HepG2 (cell line): ENCODE measurements around the gene RPL35. TPM values are rescaled to one million over a fixed set of nuclear protein-coding genes. Genes with fewer than 3 reads are reported as not detected.
A peak's percentile ranks its signal among the peaks of the same experiment; 100 is the strongest.

Experiments used
- ARNT2 ChIP-seq: sonication (generic); formaldehyde crosslinking; IDR thresholded peaks from 2 replicates; pipeline ENCODE4 v1.8.0; 2022; ENCODE audit warnings: mild to moderate bottlenecking, low read depth, missing genetic modification reagents, moderate library complexity
- ATF6 ChIP-seq: sonication (generic); formaldehyde crosslinking; conservative IDR thresholded peaks from 2 replicates; pipeline ENCODE4 v1.4.0; 2020; ENCODE audit warnings: missing genetic modification reagents
- BRD4 ChIP-seq: sonication (generic); formaldehyde crosslinking; IDR thresholded peaks from 2 replicates; pipeline ENCODE4 v1.4.0; 2020; ENCODE audit warnings: missing genetic modification reagents
- CBFB ChIP-seq: sonication (generic); formaldehyde crosslinking; IDR thresholded peaks from 2 replicates; pipeline ENCODE4 v1.4.0; 2020; ENCODE audit warnings: missing genetic modification reagents
- CC2D1A ChIP-seq: sonication (generic); formaldehyde crosslinking; IDR thresholded peaks from 2 replicates; pipeline ENCODE4 v1.8.1; 2023; ENCODE audit warnings: mild to moderate bottlenecking, missing genetic modification reagents
- EHMT2 ChIP-seq: fragments of 200-600 bp; sonication (generic); IDR thresholded peaks from 2 replicates; pipeline ENCODE4 v1.7.0; 2017; ENCODE audit warnings: antibody characterized with exemption, low read depth, low read length, borderline replicate concordance
- GABPA ChIP-seq, 2 experiments: IDR thresholded peaks; 2 replicates each; pipeline ENCODE4 v1.6.1; 2011 to 2016; ENCODE audit warnings: low read depth in 2 of 2, low read length in 1 of 2, missing biosample characterization in 1 of 2, missing genetic modification characterization in 1 of 2
- GLI4 ChIP-seq: sonication (generic); formaldehyde crosslinking; IDR thresholded peaks from 2 replicates; pipeline ENCODE4 v1.5.1; 2020; ENCODE audit warnings: missing genetic modification reagents, mild to moderate bottlenecking, moderate library complexity, borderline replicate concordance
- JUND ChIP-seq: sonication (generic); formaldehyde crosslinking; IDR thresholded peaks from 2 replicates; pipeline ENCODE4 v1.8.0; 2022; ENCODE audit warnings: mild to moderate bottlenecking, missing genetic modification reagents
- NFATC3 ChIP-seq: sonication (generic); formaldehyde crosslinking; IDR thresholded peaks from 2 replicates; pipeline ENCODE4 v1.5.1; 2020; ENCODE audit warnings: mild to moderate bottlenecking, missing genetic modification reagents
- NKX3-1 ChIP-seq: sonication (generic); formaldehyde crosslinking; IDR thresholded peaks from 2 replicates; pipeline ENCODE4 v1.5.0; 2020; ENCODE audit warnings: missing genetic modification reagents
- NR0B2 ChIP-seq: sonication (generic); formaldehyde crosslinking; IDR thresholded peaks from 2 replicates; pipeline ENCODE4 v1.4.0; 2020; ENCODE audit warnings: mild to moderate bottlenecking, missing genetic modification reagents
- NR3C1 ChIP-seq: sonication (generic); formaldehyde crosslinking; IDR thresholded peaks from 2 replicates; pipeline ENCODE4 v1.4.0; 2020; ENCODE audit warnings: missing genetic modification reagents
- TFAP4 ChIP-seq: sonication (generic); IDR thresholded peaks from 2 replicates; pipeline ENCODE4 v1.6.1; 2016; ENCODE audit warnings: low read depth, borderline replicate concordance
- TFDP2 ChIP-seq: sonication (generic); formaldehyde crosslinking; IDR thresholded peaks from 2 replicates; pipeline ENCODE4 v1.4.0; 2020; ENCODE audit warnings: missing genetic modification reagents
- THYN1 ChIP-seq: sonication (generic); formaldehyde crosslinking; IDR thresholded peaks from 2 replicates; pipeline ENCODE4 v1.8.1; 2023; ENCODE audit warnings: low read depth, mild to moderate bottlenecking, moderate library complexity, missing genetic modification reagents, borderline replicate concordance
- ZNF354B ChIP-seq: sonication (generic); formaldehyde crosslinking; IDR thresholded peaks from 2 replicates; pipeline ENCODE4 v1.8.0; 2022; ENCODE audit warnings: mild to moderate bottlenecking, missing genetic modification reagents
- ZNF460 ChIP-seq: sonication (generic); formaldehyde crosslinking; IDR thresholded peaks from 2 replicates; pipeline ENCODE4 v1.5.1; 2020; ENCODE audit warnings: missing genetic modification reagents, mild to moderate bottlenecking, borderline replicate concordance
- ZNF878 ChIP-seq: sonication (generic); formaldehyde crosslinking; IDR thresholded peaks from 2 replicates; pipeline ENCODE4 v1.8.1; 2023; ENCODE audit warnings: mild to moderate bottlenecking, missing genetic modification reagents, moderate library complexity
- polyA plus RNA-seq, 8 experiments: library from polyadenylated mRNA; depleted of rRNA in 3 of 8; stranded (reverse) in 7 of 8; unstranded in 1 of 8; fragments of >200 nt; fragmentation: Illumina TruSeq in 4 of 8; extraction: Trizol in 4 of 8; gene quantifications; 2 replicates each; pipeline versions ENCODE4 v1.2.1 to v1.2.3, GENCODE V29; 2011 to 2016; ENCODE audit warnings: low read depth in 4 of 8, missing spikeins in 1 of 8, mixed read lengths in 1 of 8; ENCODE audit not compliant: insufficient read depth in 1 of 8
- total RNA-seq, 5 experiments: library from RNA; depleted of rRNA; stranded (reverse); fragments of >200 nt; fragmentation: Illumina TruSeq; extraction: Trizol; gene quantifications; 2 replicates each; pipeline ENCODE4 v1.2.3, GENCODE V29; 2016; ENCODE audit warnings: low read depth in 1 of 5
- TF ChIP-seq, protein P1 (sequence below): sonication (generic); formaldehyde crosslinking; IDR thresholded peaks from 2 replicates; pipeline ENCODE4 v1.5.0; 2020; ENCODE audit warnings: missing genetic modification reagents
- TF ChIP-seq, protein P2 (sequence below): sonication (generic); formaldehyde crosslinking; IDR thresholded peaks from 2 replicates; pipeline ENCODE4 v1.5.1; 2020; ENCODE audit warnings: missing genetic modification reagents, mild to moderate bottlenecking, borderline replicate concordance
- TF ChIP-seq, protein P3 (sequence below): sonication (generic); formaldehyde crosslinking; IDR thresholded peaks from 2 replicates; pipeline ENCODE4 v1.4.0; 2020; ENCODE audit warnings: mild to moderate bottlenecking, missing genetic modification reagents

RPL35 gene
- total and polyA plus RNA-seq, 2 of the 13 experiments (the other 11 are each of a cell fraction or from before 2014, with no cell fraction given), result 2,153 to 2,935 TPM

- TF ChIP-seq JUND (CRISPR knock-in tag), result no peak
- TF ChIP-seq CBFB (CRISPR knock-in tag), result 0 out of 2 replicates have a peak, but pooled peaks have one; percentile 45
- TF ChIP-seq TFDP2, result peak; percentile 40; the same call in 1 of the 2 replicates
- no peak for TF ChIP-seq NKX3-1 (CRISPR knock-in tag)
- TF ChIP-seq ZNF354B (CRISPR knock-in tag), result no peak
- no peak for TF ChIP-seq EHMT2
- no peak for TF ChIP-seq NFATC3 (CRISPR knock-in tag)
- no peak for TF ChIP-seq ATF6
- no peak for TF ChIP-seq THYN1
- TF ChIP-seq, protein P1, sequence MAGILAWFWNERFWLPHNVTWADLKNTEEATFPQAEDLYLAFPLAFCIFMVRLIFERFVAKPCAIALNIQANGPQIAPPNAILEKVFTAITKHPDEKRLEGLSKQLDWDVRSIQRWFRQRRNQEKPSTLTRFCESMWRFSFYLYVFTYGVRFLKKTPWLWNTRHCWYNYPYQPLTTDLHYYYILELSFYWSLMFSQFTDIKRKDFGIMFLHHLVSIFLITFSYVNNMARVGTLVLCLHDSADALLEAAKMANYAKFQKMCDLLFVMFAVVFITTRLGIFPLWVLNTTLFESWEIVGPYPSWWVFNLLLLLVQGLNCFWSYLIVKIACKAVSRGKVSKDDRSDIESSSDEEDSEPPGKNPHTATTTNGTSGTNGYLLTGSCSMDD (CRISPR knock-in tag), result no peak
- TF ChIP-seq NR0B2 (CRISPR knock-in tag), result no peak
- TF ChIP-seq ZNF878 (CRISPR knock-in tag), result no peak
- TF ChIP-seq, protein P2, sequence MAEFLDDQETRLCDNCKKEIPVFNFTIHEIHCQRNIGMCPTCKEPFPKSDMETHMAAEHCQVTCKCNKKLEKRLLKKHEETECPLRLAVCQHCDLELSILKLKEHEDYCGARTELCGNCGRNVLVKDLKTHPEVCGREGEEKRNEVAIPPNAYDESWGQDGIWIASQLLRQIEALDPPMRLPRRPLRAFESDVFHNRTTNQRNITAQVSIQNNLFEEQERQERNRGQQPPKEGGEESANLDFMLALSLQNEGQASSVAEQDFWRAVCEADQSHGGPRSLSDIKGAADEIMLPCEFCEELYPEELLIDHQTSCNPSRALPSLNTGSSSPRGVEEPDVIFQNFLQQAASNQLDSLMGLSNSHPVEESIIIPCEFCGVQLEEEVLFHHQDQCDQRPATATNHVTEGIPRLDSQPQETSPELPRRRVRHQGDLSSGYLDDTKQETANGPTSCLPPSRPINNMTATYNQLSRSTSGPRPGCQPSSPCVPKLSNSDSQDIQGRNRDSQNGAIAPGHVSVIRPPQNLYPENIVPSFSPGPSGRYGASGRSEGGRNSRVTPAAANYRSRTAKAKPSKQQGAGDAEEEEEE (CRISPR knock-in tag), result no peak
- TF ChIP-seq GLI4, result no peak
- TF ChIP-seq BRD4 (CRISPR knock-in tag), result no peak
- TF ChIP-seq, protein P3, sequence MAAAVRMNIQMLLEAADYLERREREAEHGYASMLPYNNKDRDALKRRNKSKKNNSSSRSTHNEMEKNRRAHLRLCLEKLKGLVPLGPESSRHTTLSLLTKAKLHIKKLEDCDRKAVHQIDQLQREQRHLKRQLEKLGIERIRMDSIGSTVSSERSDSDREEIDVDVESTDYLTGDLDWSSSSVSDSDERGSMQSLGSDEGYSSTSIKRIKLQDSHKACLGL (CRISPR knock-in tag), result peak; percentile 73
- TF ChIP-seq ARNT2 (CRISPR knock-in tag), result peak; percentile 49; the same call in 1 of the 2 replicates
- no peak for TF ChIP-seq ZNF460 (CRISPR knock-in tag)
- TF ChIP-seq NR3C1 (CRISPR knock-in tag), result no peak
- no peak for TF ChIP-seq CC2D1A (CRISPR knock-in tag)
- TF ChIP-seq GABPA (IDR thresholded peaks at IDR 0.05; ENCODE audit: low read depth, low read length), result no peak
- TF ChIP-seq GABPA (CRISPR knock-in tag; IDR thresholded peaks at IDR 0.05; ENCODE audit: low read depth), result no peak
- no peak for TF ChIP-seq TFAP4
Measured at GRCh38 chr9:124852829-124853531, 8.8 kb downstream of the RPL35 start, which contains the start of gene WDR38 (continued).
